Raji (cell line): ENCODE results near the gene METRN.
A peak's percentile ranks its signal among the peaks of the same experiment; 100 is the strongest.

Experiments used
- POLR2A ChIP-seq: IDR thresholded peaks from 2 replicates; pipeline ENCODE4 v1.6.1; 2011; ENCODE audit warnings: low read depth, low read length, control low read depth; ENCODE audit not compliant: insufficient read depth

Gene METRN

DNA sequence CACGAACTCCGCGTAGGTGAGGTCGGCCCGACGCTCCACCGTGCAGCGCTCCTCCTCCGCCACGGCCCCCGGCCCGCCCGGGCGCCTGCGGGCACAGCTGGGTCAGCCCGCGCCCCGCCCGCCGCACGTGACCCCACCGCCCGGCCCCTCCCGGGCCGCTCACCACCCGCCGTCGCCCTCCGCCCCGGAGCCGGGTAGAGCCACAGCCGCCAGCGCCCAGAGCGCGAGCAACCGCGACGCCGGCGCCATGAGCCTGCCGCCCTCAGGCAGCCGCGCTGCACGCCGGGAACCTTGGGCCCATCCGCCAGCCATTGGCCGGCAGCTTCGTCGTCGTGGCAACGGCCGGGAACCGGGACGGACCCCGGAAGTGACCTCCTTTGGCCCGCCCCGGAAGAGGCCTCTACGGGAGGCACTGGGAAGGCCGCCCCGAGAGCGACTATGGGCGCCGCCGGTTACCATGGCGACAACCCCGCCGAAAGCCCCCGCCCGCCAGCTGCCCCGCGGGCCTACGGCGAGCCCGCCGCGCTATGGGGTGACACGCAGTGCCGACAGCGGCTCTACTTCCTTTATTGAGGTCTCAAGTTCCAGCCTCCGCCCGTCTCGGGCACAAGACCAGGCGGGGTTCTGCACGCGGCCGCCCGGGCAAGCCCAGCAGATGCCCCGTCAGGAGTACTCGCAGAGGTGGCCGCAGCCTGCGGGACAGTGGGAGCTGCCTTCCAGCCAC, 30.7 kb upstream of the METRN start, which contains the start of gene JMJD8:
Gene JMJD8, minus strand, starts transcription at position 264 of the 724 bp plus-strand sequence. Its CDS starts 15 bp downstream, at position 249.
- peak; percentile 89 for TF ChIP-seq POLR2A

- TF ChIP-seq POLR2A, result no peak
Measured at GRCh38 chr16:684961-685696, 29.8 kb upstream of the METRN start.

- no peak for TF ChIP-seq POLR2A
Measured at GRCh38 chr16:685967-686366, 29.0 kb upstream of the METRN start.

DNA sequence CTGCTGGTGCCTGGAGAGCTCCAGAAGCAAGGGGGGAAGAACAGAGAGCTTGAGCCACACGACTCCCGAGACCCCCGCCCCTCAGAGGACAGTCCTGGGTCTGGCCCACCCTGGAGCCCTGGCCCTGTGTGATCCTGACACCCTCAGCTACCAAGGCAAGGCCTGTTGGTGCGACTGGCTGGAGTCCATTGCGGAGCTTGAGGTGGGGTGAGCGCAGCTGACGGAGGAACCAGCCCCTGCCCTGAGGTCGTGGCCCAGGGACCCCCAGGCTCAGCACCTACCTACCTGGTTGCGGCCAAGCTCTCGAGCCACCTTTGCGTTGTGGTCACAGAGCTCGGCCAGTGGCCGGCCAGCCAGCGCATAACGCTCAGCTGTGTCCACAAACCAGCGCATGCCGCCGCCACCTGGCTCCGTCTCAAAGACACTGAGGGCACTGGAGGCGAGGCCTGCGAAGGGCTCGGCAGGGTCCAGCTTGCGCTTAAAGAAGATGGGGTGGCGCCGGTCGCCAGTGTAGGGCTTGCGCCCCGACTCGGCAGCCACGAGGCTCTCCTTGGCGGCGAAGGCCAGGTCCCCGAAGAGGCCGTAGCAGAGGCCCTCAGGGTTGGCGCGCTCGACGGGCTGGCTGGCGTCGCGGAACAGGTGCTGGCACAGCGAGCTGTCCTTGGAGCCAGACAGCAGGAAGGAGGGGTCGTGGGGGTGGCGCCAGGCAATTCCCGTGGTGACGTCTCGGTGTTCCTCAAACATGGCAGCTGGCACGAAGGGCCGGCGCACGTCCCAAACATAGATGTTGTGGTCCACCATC, 28.3 kb upstream of the METRN start:
- TF ChIP-seq POLR2A, result no peak

DNA sequence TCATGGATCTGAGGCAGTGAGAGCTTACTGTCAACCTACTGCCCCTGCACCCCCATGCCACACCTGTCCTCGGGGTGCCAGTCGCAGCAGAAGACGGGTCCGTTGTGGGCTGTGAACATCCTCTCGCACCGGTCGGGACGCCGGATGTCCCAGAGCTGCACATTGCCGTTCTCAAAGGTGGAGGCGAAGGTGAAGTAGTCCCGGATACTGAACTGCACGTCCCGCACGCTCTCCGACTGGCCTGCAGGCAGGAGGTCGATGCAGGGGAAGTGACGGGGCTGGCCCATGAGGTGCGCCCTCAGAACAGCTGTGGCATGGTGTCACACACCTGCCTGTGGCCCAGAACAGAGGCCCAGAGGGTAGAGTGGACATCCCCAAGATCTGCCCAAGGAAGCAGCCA, 27.4 kb upstream of the METRN start:
- no peak for TF ChIP-seq POLR2A

- TF ChIP-seq POLR2A, result peak; percentile 44; the same call in 1 of the 2 replicates
Measured at GRCh38 chr16:689175-689897, 25.6 kb upstream of the METRN start.

DNA sequence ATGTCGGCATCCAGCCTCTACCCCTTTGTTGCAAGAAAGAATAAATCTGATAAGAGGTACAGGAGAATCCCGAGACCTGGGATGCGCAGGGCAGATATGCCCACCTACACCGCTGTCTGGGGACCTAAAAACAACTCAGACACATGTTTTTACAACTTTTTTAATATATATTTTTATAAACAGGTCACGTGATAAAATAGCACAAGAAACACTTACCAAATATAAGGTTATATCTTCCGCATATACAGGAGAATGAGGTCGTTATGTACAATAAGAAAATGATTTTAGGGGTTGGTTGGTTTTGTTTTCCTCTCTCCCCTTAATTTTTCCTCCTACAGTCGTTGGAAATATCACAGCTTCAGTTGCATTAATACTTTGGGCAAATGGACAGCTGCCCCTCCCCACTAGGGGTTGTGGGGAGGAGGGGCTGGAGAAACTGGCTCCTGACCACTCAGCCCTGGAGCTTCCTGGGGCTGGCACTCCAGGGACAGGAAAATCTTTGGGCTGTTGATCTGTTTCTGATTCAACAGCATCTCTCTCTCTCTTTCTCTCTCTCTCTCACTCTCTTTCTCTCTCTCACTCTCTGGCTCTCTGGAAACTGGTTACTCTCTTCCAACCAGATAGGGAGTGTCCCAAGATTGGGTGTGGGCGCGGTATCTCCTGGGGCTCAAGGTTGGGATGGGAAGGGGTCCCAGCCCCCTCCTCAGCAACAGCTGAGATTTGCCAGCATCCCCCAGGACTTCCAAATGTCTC, 22.4 kb upstream of the METRN start:
- no peak for TF ChIP-seq POLR2A

GRCh38 chr16:693364-693763, 21.6 kb upstream of the METRN start:
- no peak for TF ChIP-seq POLR2A

DNA sequence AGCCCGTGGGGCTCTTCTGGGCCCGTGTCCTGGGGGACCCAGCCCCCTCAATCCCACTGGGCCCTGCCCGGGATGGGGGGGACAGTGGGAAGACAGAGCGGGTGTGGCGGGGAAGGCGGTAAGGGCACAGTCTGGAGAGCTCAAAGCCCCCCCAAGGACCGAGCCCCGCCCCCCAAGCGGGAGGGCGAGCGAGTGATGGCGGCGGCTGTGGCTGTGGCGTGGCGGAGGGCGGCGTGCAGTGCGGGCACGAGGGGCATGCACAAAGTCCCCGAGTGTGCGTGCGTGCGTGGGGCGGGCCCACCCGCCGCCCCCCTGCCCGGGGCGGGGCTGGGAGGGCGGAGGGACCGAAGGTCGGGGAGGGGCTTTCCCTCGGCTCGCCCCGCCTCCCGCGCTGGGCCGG, 21.2 kb upstream of the METRN start:
- TF ChIP-seq POLR2A, result no peak

GRCh38 chr16:694187-694862, 20.6 kb upstream of the METRN start:
- TF ChIP-seq POLR2A, result no peak

- TF ChIP-seq POLR2A, result no peak
Measured at GRCh38 chr16:694863-695354, 20.0 kb upstream of the METRN start.

- TF ChIP-seq POLR2A, result no peak
Measured at GRCh38 chr16:695355-696089, 19.4 kb upstream of the METRN start.
